NCI-H69 (cell line): ENCODE measurements around the gene RPL26.
"Not testable (repeated sequence)": the region's sequence is repeated elsewhere in the genome, so short reads cannot be mapped to it uniquely, and the experiment has no call there.

Experiments
- DNase-seq: peaks from one replicate; lab custom pipeline; 2025; lab: John Stamatoyannopoulos, UW

RPL26 gene

DNA sequence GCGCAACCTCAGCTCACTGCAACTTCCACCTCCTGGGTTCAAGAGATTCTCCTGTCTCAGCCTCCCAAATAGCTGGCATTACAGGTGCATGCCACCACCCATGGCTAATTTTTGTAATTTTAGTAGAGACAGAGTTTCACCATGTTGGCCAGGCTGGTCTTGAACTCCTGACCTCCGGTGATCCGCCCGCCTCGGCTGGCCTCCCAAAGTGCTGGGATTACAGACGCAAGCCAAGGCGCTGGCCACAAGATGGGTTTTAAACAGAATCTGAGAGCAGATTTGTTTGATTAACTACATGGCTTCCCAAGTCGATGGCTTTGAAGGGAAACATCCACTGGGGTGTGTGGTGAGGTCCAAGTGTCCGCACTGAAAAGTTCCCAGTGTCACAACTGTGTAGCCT is 11.5 kb upstream of the RPL26 start:
- DNase-seq, result not testable (repeated sequence)

DNA sequence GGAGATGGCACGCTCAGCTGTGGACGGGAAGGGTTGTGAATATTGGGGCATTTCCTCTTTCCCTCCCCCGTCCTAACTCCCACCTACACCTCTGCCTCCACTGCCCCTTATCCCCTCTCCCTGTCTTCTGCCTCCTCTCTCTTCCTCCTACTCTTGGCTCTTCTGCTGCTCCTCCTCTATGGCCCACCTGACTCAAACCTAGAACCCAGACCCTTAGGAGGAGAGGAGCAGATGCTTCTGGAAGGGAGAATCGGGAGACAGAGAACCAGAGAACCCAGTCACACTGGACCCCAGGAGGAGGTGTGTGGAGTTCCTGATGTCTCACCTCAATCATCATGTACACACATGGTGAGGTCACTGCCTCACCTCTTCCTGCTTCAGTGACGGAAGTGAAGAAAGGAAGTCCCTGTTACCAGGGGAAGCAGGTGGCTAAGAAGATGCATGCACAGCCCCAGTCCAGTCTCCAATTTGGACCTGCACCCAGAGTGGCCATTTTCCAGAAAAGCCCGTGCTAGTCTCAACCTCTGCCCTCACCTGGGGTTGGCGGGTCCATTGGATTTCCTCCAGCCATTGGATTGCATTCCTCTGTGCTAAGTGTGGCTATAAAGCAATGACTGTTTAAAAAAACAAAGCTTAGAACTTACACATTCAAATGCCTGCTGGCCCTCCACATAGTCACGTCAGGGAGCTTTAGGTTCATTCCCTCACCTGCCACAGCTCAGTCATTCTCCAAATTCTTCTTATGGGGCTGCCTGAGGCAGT is 10.7 kb upstream of the RPL26 start:
- peak; percentile 4 for DNase-seq

DNA sequence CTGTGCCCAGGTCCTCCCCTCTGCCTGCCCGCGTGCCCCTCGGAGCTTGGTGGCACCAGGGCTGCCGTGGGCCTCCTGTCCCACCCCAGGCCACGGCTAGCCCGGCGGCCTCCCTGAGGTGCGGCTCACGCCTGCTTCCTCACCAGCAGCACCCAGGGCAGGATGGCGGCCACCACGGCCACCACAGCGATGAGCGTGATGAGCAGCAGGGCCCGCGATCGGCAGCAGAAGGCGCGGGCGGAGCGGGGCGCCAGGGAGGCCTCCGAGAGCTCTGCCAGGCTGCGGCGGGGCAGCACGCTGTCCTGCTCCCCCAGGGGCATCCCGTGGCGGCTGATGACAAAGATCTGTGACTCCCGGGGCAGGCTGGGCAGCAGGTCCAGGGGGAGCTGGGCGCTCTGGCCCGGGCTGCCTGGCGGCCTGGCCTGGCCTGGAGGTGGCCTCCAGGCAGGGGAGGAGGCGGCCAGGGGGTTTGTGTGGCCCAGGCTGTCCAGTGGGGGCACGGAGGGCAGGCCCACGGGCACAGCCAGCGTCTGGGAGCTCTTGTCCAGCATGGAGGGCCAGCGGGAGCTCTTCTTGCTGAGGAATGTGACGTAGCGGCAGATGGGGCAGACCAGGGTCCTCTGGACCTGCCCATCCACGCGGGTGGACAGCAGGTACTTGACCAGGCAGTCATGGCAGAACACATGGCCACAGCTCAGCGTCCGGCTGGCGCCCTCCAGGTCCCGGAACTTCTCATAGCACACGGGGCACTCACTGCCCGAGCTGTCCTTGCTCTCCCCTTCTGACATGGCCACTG is 9.9 kb upstream of the RPL26 start:
- no peak for DNase-seq

DNA sequence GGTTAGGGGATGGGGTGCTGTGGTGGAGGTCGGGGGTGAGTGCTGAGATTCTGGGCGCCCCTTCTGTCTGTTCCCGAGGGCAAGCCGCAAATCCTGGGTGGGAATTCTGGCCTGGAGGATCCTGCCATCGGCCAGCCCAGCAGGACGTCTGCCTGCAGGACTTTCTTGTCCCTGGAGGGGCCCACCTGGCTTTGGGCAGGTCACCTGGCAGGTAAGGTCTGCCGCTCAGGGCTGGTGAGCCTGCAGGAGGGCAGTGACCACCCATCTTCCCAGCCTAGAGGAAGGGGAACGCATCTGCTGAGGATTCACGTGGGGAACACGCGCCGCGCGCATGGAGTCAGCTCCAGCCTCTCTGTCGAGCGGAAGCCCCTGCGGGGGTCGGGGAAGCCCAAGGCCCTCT is 9.3 kb upstream of the RPL26 start:
- DNase-seq, result peak; percentile 24

DNA sequence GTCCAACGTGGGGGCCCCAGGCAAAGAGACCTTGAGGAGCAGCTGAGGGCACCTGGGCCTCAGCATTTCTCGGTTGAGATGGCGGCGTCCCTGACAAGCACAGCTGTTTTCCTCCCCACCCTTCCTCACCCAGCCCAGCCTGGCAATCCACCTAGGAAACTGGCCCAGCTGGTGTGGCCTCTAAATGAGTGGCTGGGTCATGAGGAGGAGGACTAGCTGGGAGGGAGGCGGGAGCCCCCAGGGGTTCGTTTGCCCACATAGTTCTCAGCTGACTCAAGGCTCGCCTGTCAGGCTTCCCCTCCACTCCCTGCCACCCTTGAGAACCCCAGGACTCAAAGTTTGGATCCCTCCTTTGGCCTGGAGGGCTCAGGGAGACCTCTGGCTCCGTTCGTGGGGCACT is 8.7 kb upstream of the RPL26 start:
- peak; percentile 7 for DNase-seq

DNA sequence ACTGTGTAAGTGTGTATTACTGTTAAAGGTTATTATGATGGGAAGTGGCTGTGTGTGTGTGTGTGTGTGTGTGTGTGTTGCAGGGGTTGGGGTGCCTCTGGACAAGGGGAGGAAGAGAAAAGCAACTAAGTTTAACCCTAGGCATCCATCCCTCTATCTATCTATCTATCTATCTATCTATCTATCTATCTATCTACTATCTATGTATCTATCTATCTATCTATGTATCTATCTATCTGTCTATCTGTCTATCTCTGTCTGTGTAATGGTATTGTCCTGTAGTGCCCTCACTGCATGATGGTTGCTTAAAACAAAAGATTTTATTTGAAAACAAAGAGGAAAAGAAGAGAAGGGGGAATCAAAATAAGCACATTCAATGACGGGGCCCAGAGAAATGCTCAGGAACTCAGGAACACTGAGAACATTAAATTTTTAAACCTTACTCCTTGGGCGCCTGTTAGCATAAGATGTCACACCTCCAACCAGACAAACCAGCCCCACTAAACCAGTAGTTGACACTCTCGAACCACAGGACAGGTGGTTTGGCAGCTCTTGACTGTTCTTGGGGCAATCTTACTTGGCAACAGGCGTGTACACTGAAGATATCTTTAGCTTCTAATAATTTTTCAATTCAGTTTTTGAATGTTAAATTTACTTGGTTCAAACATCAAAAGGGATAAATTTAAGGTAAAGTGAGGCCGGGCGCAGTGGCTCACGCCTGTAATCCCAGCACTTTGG is 5.1 kb upstream of the RPL26 start:
- DNase-seq, result no peak

DNA sequence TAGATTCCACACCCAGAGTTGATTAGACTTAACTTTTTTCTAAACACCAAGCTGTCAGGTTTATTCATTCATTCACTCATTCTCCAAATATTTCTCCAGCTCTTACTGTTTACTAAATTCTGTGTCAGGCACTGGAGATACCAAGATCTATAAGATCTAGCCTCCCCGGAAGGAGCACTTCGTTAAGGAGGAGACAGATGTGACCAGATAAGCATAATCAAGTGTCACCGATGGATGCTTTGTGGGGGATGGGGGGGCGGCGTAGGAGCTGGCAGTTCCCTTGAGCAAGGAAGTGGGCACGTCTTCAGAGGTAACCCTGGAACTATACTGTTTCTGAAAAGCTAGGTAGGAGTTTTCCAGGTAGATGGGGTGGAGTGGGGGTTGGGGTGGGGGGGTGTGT is 3.8 kb upstream of the RPL26 start:
- DNase-seq, result no peak

DNA sequence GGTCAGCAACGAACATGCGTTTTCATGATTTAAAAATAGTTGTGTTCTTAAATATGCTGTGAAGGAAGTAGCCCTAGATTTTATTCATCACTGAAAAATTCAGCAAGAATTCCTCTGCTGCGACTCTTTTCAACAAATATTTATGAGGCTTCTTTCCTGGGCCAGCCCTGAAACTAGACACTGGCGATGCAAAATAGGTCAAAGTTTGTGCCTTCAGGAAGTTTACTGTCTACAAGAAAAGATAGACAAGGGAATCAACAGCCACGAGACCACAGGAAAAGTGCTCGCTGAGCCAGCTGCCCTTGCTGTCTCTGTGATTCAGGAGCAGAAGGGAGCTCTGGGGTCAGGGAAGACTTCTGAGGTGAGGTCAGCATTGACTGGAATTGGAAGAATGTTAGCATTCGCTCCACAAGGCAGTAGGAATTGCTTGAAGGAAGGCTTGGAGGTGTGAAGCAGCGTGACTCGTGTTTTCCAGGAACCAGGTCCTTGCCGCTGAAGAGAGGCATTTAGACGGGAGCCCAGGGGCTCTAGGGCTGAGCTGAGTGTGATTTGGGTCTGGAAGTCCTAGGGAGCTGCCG is 1.9 kb upstream of the RPL26 start:
- DNase-seq, result no peak

DNA sequence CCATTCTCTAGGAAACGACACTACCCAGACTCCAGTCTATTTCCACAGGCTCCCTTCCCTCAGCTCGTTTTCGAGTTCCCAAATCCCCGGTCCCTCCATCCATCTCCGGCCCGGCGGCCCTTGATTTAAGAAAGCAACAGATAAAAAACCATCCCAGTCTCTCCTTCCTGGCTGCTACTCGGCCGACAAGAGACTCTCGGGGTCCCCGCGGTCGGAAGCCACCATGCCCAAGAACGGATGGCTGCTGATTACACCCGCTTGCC is 182 bp downstream of the RPL26 start:
- DNase-seq, result no peak

DNA sequence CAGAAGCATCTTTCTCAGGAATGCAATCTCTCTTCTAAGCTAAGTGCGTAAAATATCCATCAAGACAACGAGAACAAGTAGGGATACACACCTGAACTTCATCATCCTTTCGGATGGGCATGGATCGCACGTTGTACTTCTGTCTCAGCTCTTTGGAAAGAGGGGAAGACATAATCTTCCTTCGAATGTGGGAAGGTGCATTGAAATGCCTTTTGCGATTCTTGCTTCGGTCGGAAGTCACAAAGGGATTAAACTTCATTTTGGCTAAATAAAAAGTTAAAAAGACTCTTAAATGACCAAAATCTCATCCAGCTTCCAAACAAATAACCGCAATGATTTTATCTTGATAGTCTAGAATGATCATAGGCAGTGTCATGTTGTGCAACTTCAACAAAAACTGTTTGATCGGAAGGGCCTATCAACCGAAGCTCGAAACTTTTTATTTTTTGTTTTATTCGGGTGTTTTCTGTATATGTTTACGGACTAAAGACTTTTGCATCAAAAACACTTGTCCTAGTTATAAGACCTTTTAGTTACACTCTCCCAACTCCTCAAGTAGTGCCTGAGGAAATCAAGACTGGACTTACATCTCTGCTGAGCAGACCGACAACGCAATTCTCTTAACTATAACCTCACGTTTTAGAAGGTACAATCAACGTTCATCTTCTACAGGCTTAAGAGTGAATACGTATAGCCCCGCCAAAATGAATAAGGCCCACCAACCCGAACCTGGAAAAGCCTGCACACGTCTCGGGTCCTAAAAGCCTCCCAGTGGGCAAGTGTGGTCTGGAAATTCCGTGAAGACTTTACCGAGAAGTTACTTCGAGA is 727 bp downstream of the RPL26 start:
- DNase-seq, result peak; percentile 42

DNA sequence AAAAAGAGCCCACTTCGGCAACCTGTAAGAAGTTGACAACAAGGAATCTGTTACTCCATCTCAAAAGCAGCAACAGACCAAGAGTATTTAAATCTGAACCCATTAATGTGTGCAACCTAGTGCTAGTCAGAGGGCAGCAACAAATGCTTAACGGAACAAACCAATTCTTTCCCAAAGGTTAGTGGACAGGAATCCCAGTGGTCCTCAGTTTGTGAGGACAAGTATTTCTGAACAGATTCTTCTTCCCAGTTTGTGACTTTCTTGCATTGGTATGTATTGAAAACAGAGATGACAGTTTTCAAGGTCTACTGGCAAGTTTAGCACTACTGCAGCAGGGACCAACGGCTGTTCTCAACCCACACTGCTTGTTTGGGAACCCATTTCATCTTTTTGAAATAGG is 2.9 kb downstream of the RPL26 start:
- DNase-seq, result no peak

DNA sequence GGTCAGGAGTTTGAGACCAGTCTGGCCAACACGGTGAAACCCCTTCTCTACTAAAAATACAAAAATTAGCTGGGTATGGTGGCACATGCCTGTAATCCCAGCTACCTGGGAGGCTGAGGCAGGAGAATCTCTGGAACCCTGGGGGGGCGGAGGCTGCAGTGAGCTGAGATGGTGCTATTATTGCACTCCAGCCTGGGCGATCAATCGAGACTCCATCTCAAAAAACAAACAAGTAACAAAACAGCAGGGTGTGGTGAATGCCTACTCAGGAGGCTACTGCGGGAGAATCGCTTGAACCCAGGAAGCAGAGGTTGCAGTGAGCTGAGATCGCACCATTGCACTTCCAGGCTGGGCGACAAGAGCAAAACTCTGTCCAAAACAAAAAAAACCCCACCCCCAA is 4.9 kb downstream of the RPL26 start:
- DNase-seq, result not testable (repeated sequence)

DNA sequence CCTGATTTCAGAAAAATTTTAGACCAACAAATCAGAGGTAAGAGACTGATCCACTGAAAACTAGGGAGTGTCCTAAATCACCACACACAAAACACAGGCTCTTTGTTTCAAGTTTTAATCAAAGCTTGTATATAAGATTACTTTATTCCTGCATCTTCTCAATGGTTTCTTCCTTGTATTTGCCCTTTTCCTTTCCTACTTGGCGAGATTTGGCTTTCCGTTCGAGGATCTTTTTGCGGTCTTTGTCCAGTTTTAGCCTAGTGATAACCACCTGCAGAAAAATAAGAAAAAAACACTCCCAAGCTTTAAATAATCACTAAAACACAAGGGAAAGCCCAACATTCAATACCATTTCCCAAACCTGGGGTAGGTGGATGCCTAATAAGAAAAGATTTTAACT is 5.6 kb downstream of the RPL26 start:
- no peak for DNase-seq

DNA sequence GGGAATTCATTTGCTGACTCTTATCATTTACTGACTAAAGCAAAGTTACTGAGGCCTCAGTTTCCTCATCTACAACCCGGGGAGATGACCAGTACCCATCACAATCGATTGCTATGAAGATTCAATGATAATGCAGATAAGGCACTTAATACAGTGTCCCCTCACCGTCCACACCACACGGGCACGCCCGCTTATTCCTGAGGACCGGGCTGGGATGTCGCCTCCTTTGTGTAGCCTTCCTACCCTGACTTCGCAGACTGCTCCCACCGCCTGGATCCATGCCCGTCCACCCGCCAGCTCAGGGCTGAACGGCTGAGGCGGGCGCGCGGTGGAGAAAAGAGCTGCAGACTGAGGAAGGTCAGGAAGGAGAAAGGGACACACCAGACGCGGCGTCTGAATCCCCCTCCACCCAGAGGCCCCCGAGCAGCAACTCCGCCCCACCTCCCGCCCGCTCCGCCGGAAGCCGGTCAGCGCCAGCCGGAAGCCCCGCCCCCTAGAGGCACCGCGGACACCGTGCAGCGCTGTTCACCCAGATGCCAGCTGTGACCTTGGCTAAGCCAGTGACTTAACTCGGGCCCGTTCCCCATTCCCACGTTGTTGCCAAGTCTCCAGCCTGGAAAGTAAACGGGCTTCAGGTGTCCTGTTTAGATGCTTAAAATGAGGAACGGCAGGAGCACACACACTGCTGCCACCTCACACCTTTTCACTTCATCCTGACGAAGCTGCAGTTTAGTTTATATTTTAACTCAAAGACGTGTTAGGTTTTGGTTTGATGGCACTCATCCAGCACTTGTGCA is 6.5 kb downstream of the RPL26 start, which contains the start of gene KRABD2:
KRABD2 (minus strand) TSS at position 434 of the 797 bp plus-strand sequence.
- peak; percentile 91 for DNase-seq

DNA sequence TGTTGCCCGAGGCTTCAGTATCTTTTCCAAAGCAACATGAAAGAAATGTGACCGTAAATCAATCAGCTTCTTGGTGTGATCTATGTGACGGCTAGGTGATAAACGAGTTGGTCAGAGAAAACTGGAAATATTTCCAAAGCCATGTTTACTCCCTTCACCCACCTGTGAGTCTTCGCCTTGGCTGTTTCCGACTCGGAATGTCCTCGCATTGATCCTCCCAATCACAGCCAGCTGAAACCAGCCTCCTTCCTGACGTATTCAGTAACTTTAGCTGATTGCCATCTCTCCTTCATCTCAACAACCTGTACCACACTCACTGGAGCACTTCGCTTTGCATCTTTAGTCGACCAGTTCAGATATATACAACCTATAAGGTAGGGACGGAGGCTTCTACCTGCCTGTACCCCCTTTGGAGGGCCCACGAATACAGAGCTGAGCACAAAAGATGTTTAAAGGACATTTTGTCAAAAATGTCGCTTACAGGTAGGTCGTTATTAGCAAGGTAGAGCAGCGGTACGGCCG is 7.2 kb downstream of the RPL26 start:
- peak; percentile 54 for DNase-seq

DNA sequence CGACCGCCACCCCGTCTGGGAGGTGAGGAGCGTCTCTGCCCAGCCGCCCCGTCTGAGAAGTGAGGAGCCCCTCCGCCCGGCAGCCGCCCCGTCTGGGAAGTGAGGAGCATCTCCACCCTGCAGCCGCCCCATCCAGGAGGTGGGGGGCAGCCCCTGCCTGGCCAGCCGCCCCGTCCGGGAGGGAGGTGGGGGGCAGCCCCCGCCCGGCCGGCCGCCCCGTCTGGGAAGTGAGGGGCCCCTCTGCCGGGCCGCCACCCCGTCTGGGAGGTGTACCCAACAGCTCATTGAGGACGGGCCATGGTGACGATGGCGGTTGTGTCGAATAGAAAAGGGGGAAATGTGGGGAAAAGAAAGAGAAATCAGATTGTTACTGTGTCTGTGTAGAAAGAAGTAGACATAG is 9.1 kb downstream of the RPL26 start:
- not testable (repeated sequence) for DNase-seq

DNA sequence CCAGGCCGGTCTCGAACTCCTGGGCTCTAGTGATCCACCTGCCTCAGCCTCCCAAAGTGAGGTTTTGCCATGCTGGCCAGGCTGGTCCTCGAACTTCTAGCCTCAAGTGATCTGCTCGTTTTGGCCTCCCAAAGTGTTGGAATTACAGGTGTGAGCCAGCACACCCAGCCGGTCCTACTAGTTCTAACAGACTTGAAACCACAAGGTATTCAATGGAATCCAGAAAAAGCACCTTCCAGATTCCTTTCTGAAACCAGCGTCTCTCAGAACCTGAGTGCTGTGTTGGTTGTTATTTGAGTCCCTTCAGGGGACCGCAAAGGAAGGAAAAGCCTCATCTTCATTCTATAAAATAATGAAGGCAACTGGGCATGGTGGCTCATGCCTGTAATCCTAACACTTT is 10.6 kb downstream of the RPL26 start:
- DNase-seq, result no peak

DNA sequence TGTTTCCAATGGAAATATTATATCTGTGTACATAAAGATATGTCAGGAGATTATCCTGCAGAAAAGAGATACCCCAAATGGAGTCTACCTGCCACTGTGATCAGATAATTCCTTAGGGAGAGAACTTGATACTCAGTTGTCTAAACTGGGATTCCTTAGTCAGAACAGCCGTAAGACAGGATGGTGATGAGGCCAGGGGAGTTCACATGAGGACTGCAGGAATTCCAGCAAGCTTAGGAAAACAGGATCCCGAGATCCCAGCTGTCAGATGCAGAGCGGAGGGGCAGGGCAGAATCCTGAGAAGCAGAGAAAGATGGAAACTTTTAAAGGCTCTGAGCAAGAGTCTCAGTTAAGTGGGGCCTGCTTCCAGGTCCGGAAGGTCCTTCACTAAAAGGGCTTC is 11.2 kb downstream of the RPL26 start:
- DNase-seq, result no peak

DNA sequence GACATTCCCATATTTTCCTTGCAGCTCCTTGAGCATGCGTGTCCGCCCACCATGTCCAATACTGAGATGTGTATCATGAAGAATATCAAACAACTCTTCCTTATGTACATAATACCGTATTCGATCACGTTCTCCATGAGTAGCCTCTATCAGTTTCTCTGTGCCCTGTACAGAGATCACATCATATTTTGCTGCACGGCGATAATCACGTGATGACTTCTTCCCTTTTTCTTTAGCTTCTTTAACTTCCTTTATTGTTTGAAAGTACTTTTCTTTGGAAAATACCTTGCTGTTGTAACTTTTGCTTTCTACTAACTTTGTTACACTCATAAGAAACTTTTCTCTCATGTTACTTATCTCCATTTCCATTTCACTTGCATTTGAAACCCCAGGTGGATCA is 13.0 kb downstream of the RPL26 start:
- no peak for DNase-seq

DNA sequence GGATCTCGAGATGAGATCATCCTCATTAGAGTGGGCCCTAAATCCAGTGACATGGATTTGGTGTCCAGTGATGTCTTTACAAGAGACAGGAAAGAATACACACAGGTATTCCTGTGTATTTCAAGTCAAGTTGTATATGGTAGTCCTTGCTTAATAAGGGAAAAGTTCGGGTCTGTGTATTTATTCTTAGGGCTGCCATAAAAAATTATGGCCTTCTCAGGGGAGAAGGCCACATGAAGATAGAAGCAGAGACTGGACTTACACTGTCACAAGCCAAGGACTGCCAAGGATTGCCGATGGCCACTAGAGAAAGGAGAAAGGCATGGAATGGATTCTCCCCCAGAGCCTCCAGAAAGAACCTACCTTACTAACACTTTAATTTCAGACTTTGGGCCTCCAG is 14.8 kb downstream of the RPL26 start:
- DNase-seq, result no peak

DNA sequence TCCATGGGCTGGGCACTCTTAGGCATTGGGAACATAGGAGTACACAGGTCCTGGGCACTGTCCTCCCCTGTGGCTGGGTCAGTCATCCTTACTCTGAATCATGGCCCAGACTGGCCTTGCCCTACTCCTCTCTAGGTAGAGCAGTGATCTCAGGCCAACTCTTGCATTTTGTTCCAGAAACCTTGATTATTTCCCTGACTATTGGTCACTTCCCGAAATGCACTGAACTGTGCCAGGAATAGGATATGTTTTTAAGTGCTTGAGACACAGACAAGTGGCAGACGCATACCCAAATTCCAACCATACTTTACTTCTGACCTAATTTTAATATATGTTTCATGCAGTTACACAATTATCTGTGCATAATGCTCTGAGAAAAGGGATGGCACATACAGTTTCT is 16.8 kb downstream of the RPL26 start:
- DNase-seq, result no peak
